Umbilical cord (tissue), 2 donors: Measurements from ENCODE around the gene C11orf98. TPM values are rescaled to one million over a fixed set of nuclear protein-coding genes. Genes with fewer than 3 reads are reported as not detected.
A peak's percentile ranks its signal among the peaks of the same experiment; 100 is the strongest.
"Not testable (repeated sequence)": the region's sequence is repeated elsewhere in the genome, so short reads cannot be mapped to it uniquely, and the experiment has no call there.

Experiments
- DNase-seq: peaks from one replicate; pipeline ENCODE4 v3.0.0-alpha.2; 2015; ENCODE audit warnings: low spot score
- total RNA-seq: library from RNA; depleted of rRNA; stranded (reverse); fragments of >200 nt; gene quantifications from one replicate; pipeline ENCODE4 v1.2.3, GENCODE V29; 2014; ENCODE audit warnings: low replicate concordance; ENCODE audit not compliant: insufficient read depth

Gene C11orf98
- total RNA-seq, 1 donor from 2014 or later, result 14.2 TPM

GRCh38 chr11:62652161-62653006 lies 12.6 kb downstream of the C11orf98 start:
- no peak for DNase-seq

- DNase-seq, result not testable (repeated sequence)
Measured at GRCh38 chr11:62650283-62650682, 14.7 kb downstream of the C11orf98 start.

GRCh38 chr11:62649486-62649885 lies 15.5 kb downstream of the C11orf98 start:
- DNase-seq, result no peak

GRCh38 chr11:62648967-62649364 lies 16.0 kb downstream of the C11orf98 start:
- DNase-seq, result no peak

- DNase-seq, result no peak
Measured at GRCh38 chr11:62648185-62648966, 16.6 kb downstream of the C11orf98 start.

GRCh38 chr11:62647609-62648005 lies 17.4 kb downstream of the C11orf98 start:
- no peak for DNase-seq

GRCh38 chr11:62646825-62647608 lies 18.0 kb downstream of the C11orf98 start:
- DNase-seq, result no peak

- peak; percentile 99 for DNase-seq
Measured at GRCh38 chr11:62645946-62646824, 18.8 kb downstream of the C11orf98 start, which contains the start of gene GANAB. Gene GANAB (minus strand): TSS chr11:62646613. CDS start chr11:62646599, 14 bp downstream.

GRCh38 chr11:62645671-62645945 lies 19.4 kb downstream of the C11orf98 start:
- DNase-seq, result no peak

- DNase-seq, result no peak
Measured at GRCh38 chr11:62644220-62644619, 20.8 kb downstream of the C11orf98 start.

GRCh38 chr11:62632492-62632891 lies 32.5 kb downstream of the C11orf98 start:
- no peak for DNase-seq

GRCh38 chr11:62627713-62628112 lies 37.3 kb downstream of the C11orf98 start:
- no peak for DNase-seq

- DNase-seq, result no peak
Measured at GRCh38 chr11:62622476-62623089, 42.4 kb downstream of the C11orf98 start.

- DNase-seq, result peak; percentile 98
Measured at GRCh38 chr11:62621567-62622470, 43.2 kb downstream of the C11orf98 start, which contains the start of gene B3GAT3. Gene B3GAT3 (minus strand): TSS chr11:62621986. CDS start chr11:62621947, 39 bp downstream.

- DNase-seq, result no peak
Measured at GRCh38 chr11:62621027-62621566, 43.9 kb downstream of the C11orf98 start.

- DNase-seq, result not testable (repeated sequence)
Measured at GRCh38 chr11:62616957-62617356, 48.1 kb downstream of the C11orf98 start.

- no peak for DNase-seq
Measured at GRCh38 chr11:62615521-62615920, 49.5 kb downstream of the C11orf98 start.

GRCh38 chr11:62614275-62614674 lies 50.7 kb downstream of the C11orf98 start:
- DNase-seq, result no peak

- no peak for DNase-seq
Measured at GRCh38 chr11:62613291-62613778, 51.7 kb downstream of the C11orf98 start.
